K562 (cell line): ENCODE data around the gene ABCB10. TPM values are rescaled to one million over a fixed set of nuclear protein-coding genes. Genes with fewer than 3 reads are reported as not detected.

Source experiments
- ATAC-seq: fragments of 200-7000 bp; cut with Tn5 transposase; 3 replicates; pipeline ENCODE4 v1.9.1; 2020; ENCODE audit warnings: moderate library complexity
- BruUV-seq: library from RNA; stranded (reverse); fragments of 400-500 nt; replicated peaks from 2 replicates; lab custom pipeline; 2021; lab: Mats Ljungman, UMichigan
- CTCF ChIA-PET: fragments of 300-600 bp; formaldehyde crosslinking; extraction: SDS; loops from one replicate; lab custom pipeline; 2021; ENCODE audit warnings: low intra/inter-chr PET ratio; lab: Yijun Ruan, JAX
- POLR2A ChIA-PET: fragments of 300-600, 350-650 bp; sonication (Branson Sonifier 250); formaldehyde crosslinking; extraction: SDS; loops from one replicate; lab custom pipeline; 2021; ENCODE audit warnings: antibody characterized with exemption, inconsistent platforms; lab: Yijun Ruan, JAX
- DNase-seq, 4 experiments: peaks; one replicate each; pipeline versions ENCODE4 v3.0.0 to v3.0.0-alpha.2; 2011 to 2018; ENCODE audit warnings: low spot score in 3 of 4, mixed read lengths in 3 of 4; ENCODE audit errors: extremely low read depth in 1 of 4
- FAIRE-seq: peaks from 2 replicates; lab custom pipeline; 2011; peaks lifted over from hg19 to GRCh38; lab: Jason Lieb, UNC
- H2AFZ ChIP-seq: 2 replicates; pipeline ENCODE4 v1.6.0; 2011; ENCODE audit warnings: low read depth, low read length, control low read depth, inconsistent platforms
- H3K27ac ChIP-seq: fragments of 200-600 bp; 3 replicates; pipeline ENCODE4 v1.8.0; 2011; ENCODE audit warnings: low read depth, mild to moderate bottlenecking, control low read depth, inconsistent platforms, low read length, moderate library complexity, mixed read lengths; ENCODE audit errors: extremely low read depth
- H3K27me3 ChIP-seq, 2 experiments: fragments of 300-600 bp in 1 of 2; 2 replicates in 1 of 2; 3 replicates in 1 of 2; pipeline versions ENCODE4 v1.6.0 to v1.8.0; 2011; ENCODE audit warnings: inconsistent platforms in 2 of 2, low read length in 2 of 2, mild to moderate bottlenecking in 1 of 2, mixed read lengths in 1 of 2, moderate library complexity in 1 of 2; ENCODE audit not compliant: control insufficient read depth in 2 of 2, insufficient read depth in 2 of 2
- H3K36me3 ChIP-seq: fragments of 300-600 bp; 3 replicates; pipeline ENCODE4 v1.8.0; 2011; ENCODE audit warnings: mild to moderate bottlenecking, low read length, inconsistent platforms; ENCODE audit not compliant: control insufficient read depth, insufficient read depth
- H3K4me1 ChIP-seq, 2 experiments: fragments of 200-600 bp in 1 of 2; replicated peaks in 1 of 2; 2 replicates in 1 of 2; 3 replicates in 1 of 2; pipeline versions ENCODE4 v1.5.1 to v1.8.0; 2011; ENCODE audit warnings: inconsistent platforms in 2 of 2, low read length in 2 of 2, mild to moderate bottlenecking in 1 of 2, mixed read lengths in 1 of 2, moderate library complexity in 1 of 2; ENCODE audit not compliant: control insufficient read depth in 2 of 2, insufficient read depth in 2 of 2
- H3K4me2 ChIP-seq: 2 replicates; pipeline ENCODE4 v1.6.1; 2011; ENCODE audit warnings: low read length, control low read depth, inconsistent platforms, mixed read lengths; ENCODE audit not compliant: insufficient read depth
- H3K4me3 ChIP-seq: fragments of 200-600 bp; sonication (generic), shearing (Covaris generic); 2 replicates; pipeline ENCODE4 v1.5.1; 2016; ENCODE audit warnings: control low read depth, inconsistent platforms
- H3K79me2 ChIP-seq: fragments of 200-600 bp; 3 replicates; pipeline ENCODE4 v1.8.0; 2011; ENCODE audit warnings: low read length, inconsistent platforms; ENCODE audit not compliant: control insufficient read depth, insufficient read depth
- H3K9ac ChIP-seq, 2 experiments: 2 replicates each; pipeline versions ENCODE4 v1.6.0 to v1.6.1; 2011; ENCODE audit warnings: low read depth in 2 of 2, low read length in 2 of 2, control low read depth in 1 of 2, inconsistent platforms in 1 of 2, mild to moderate bottlenecking in 1 of 2, mixed read lengths in 1 of 2; ENCODE audit not compliant: insufficient read depth in 1 of 2
- H3K9me1 ChIP-seq: one replicate; pipeline ENCODE4 v1.6.0; 2011; ENCODE audit warnings: inconsistent platforms, mild to moderate bottlenecking, low read length, moderate library complexity; ENCODE audit not compliant: control insufficient read depth, insufficient read depth
- H3K9me3 ChIP-seq: replicated peaks from 2 replicates; pipeline ENCODE4 v1.5.1; 2011; ENCODE audit warnings: low read depth, low read length, inconsistent platforms; ENCODE audit not compliant: control insufficient read depth, insufficient read depth
- H4K20me1 ChIP-seq: replicated peaks from 2 replicates; pipeline ENCODE4 v1.6.1; 2011; ENCODE audit warnings: low read length, inconsistent platforms, mixed read lengths; ENCODE audit not compliant: control insufficient read depth, insufficient read depth
- CTCF ChIP-seq, 3 experiments: IDR thresholded peaks in 2 of 3; conservative IDR thresholded peaks in 1 of 3; 2 replicates each; pipeline ENCODE4 v1.5.1; 2011 to 2012; ENCODE audit warnings: low read length in 3 of 3, mild to moderate bottlenecking in 3 of 3, control low read depth in 2 of 3, improper control_type of control experiment in 1 of 3, inconsistent platforms in 1 of 3, low read depth in 1 of 3, mixed read lengths in 1 of 3, moderate library complexity in 1 of 3; ENCODE audit not compliant: insufficient read depth in 2 of 3
- HIVEP1 ChIP-seq: fragments of 250-450 bp; sonication (Bioruptor Pico); IDR thresholded peaks from 2 replicates; pipeline ENCODE4 v1.4.0; 2020; ENCODE audit warnings: mild to moderate bottlenecking
- PATZ1 ChIP-seq: fragments of 250-450 bp; sonication (Bioruptor Pico); IDR thresholded peaks from 2 replicates; pipeline ENCODE4 v1.5.0; 2020; ENCODE audit warnings: mild to moderate bottlenecking, borderline replicate concordance
- POLR2H ChIP-seq: IDR thresholded peaks from 2 replicates; pipeline ENCODE4 v1.6.1; 2016; ENCODE audit warnings: missing genetic modification characterization, low read depth, mild to moderate bottlenecking, control low read depth, missing compliant biosample characterization, moderate library complexity
- POU5F1 ChIP-seq: fragments of 150-350 bp; IDR thresholded peaks from 2 replicates; pipeline ENCODE4 v1.6.1; 2014; ENCODE audit warnings: borderline replicate concordance, low read length, low read depth, mild to moderate bottlenecking; ENCODE audit not compliant: partially characterized antibody
- PPARD ChIP-seq: fragments of 250-450 bp; sonication (Bioruptor Pico); IDR thresholded peaks from 2 replicates; pipeline ENCODE4 v1.8.0; 2022; ENCODE audit warnings: inconsistent platforms, mild to moderate bottlenecking, moderate library complexity
- SAP30 ChIP-seq: fragments of 200-600 bp; sonication (generic); IDR thresholded peaks from 2 replicates; pipeline ENCODE4 v1.6.1; 2012; ENCODE audit warnings: borderline replicate concordance, low read depth, mild to moderate bottlenecking, moderate library complexity, low read length, control low read depth, inconsistent platforms; ENCODE audit not compliant: insufficient read depth, poor library complexity, severe bottlenecking
- ZNF316 ChIP-seq: fragments of 450-650 bp; IDR thresholded peaks from 2 replicates; pipeline ENCODE4 v1.6.1; 2016
- ZNF384 ChIP-seq: IDR thresholded peaks from 2 replicates; pipeline ENCODE4 v1.6.1; 2012; ENCODE audit warnings: low read depth, low read length, improper control_type of control experiment
- ZNF444 ChIP-seq: fragments of 250-450 bp; sonication (Bioruptor Pico); IDR thresholded peaks from 2 replicates; pipeline ENCODE4 v1.4.0; 2020; ENCODE audit warnings: mild to moderate bottlenecking, moderate library complexity
- ZNF512 ChIP-seq: IDR thresholded peaks from 2 replicates; pipeline ENCODE4 v1.6.1; 2016; ENCODE audit warnings: missing genetic modification characterization, missing compliant biosample characterization
- ZNF75A ChIP-seq: fragments of 450-650 bp; formaldehyde crosslinking; IDR thresholded peaks from 2 replicates; pipeline ENCODE4 v1.4.0; 2020; ENCODE audit warnings: mild to moderate bottlenecking
- WGBS: fragments of 100-300 bp; shearing (Covaris generic); methylation state at CpG from one replicate; pipeline ENCODE4 v1.1.6; 2016; ENCODE audit warnings: low coverage, mixed read lengths; ENCODE audit not compliant: insufficient coverage; ENCODE audit errors: missing lambda C conversion rate; 5-methylcytosine and 5-hydroxymethylcytosine counted together
- in situ Hi-C: fragments of 300-500 bp; cut with MboI; formaldehyde crosslinking; loops from 4 replicates; pipeline ENCODE4 v1.15.0; 2018; ENCODE audit warnings: inconsistent platforms, mixed read lengths
- intact Hi-C: fragments of 100-400 bp; cut with micrococcal nuclease; formaldehyde crosslinking; loops from 2 replicates; pipeline ENCODE4 v1.14.2; 2022
- polyA plus RNA-seq, 8 experiments: library from polyadenylated mRNA; depleted of rRNA in 4 of 8; stranded (reverse) in 5 of 8; unstranded in 3 of 8; fragments of >200 nt; fragmentation: Nextera tagmentation in 2 of 8; fragmentation: Illumina TruSeq in 1 of 8; extraction: Ambion mirVana in 2 of 8; extraction: Trizol in 1 of 8; gene quantifications; 2 replicates each; pipeline versions ENCODE4 v1.2.1 to v1.2.3, GENCODE V29; 2011 to 2014; ENCODE audit warnings: inconsistent platforms in 1 of 8, missing spikeins in 1 of 8
- total RNA-seq, 7 experiments: library from RNA; depleted of rRNA in 6 of 7; stranded (reverse); fragments of >200 nt in 6 of 7; fragmentation: Illumina TruSeq in 2 of 7; extraction: Trizol in 2 of 7; gene quantifications; 2 replicates each; pipeline versions ENCODE4 v1.2.1 to v1.2.3, GENCODE V29; 2011 to 2021; ENCODE audit warnings: low replicate concordance in 1 of 7
- TF ChIP-seq, protein P1 (sequence below), 2 experiments: fragments of 450-650 bp; conservative IDR thresholded peaks; 2 replicates each; pipeline ENCODE4 v1.6.1; 2017; ENCODE audit warnings: mild to moderate bottlenecking in 2 of 2, moderate library complexity in 2 of 2

ABCB10 gene
- total and polyA plus RNA-seq, 9 of the 15 experiments (the other 6 are each of a cell fraction or from before 2014, with no cell fraction given), result 12.4 to 54.8 (median 36.4) TPM

DNA sequence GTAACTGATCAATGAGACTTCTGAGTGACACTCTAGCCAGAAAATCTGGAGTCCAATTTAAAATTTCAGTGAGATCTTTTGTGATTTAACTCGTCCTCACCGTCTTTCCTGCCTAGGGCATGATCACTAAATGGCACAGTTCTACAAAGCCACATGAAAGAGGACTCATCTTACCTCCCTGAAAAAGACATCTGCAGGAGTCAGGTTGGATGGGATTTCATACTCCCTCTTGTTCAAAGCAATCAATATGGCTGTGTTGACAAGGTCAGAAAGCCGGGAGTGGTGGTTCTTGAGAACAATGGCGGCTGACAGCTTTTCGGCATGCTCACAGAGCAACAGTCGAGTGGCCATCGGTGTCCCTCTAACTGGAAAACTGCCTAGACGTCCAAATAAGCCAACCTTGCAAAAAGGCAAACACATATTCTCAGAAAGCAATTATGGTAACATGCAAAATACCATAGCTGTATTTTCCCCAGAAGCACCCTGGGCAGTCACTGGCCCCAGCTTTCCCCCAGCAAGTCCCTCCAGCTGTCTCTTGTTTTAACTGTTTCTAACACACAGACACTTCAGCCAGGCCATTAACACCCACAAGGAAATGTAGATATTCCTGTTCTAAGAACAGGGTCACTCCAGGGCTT lies 88.0 kb downstream of the ABCB10 start:
- no peaks in the 10 kb centered on the region for H3K27me3 ChIP-seq
- intact Hi-C loops, result no loop called here
- no peaks in the 10 kb centered on the region for H4K20me1 ChIP-seq
- ATAC-seq (no peak), DNase-seq (no peak), FAIRE-seq (no peak)
- no peak overlapping the region for H3K4me3 ChIP-seq
- H3K27ac ChIP-seq, result no peak overlapping the region
- 73% methylated on average over 8 of the region's 8 CpGs for WGBS
- BruUV-seq, result no TSS peak
- no peak overlapping the region for H3K4me2 ChIP-seq
- in situ Hi-C loops, result loop anchor here (10.0 kb wide), 1 partner anchor 786 kb away; no protein-coding TSS in a partner anchor
- H2AFZ ChIP-seq, result no peak overlapping the region
- H3K79me2 ChIP-seq, result no peaks in the 10 kb centered on the region
- POLR2A ChIA-PET, result interaction anchor here (0.6 kb wide), 1 partner anchor 968 kb away, joined by 3 read pairs; no protein-coding TSS in a partner anchor
- no peaks in the 10 kb centered on the region for H3K4me1 ChIP-seq
- CTCF ChIA-PET, result no interaction called here
- peaks cover 90% of the 10 kb centered on the region for H3K36me3 ChIP-seq
- no peaks in the 10 kb centered on the region for H3K9me3 ChIP-seq
- H3K9ac ChIP-seq, result no peak overlapping the region
- no peaks in the 10 kb centered on the region for H3K9me1 ChIP-seq
- TF ChIP-seq POU5F1 (no peak), SAP30 (no peak), HIVEP1 (CRISPR knock-in tag) (no peak), PPARD (CRISPR knock-in tag) (no peak), CTCF (IDR thresholded peaks at IDR 0.05 in 2 of 3, conservative IDR thresholded peaks at IDR 0.05 in 1 of 3; ENCODE audit: insufficient read depth in 2 of 3, low read depth in 1 of 3, low read length in 3 of 3) (no peak), PATZ1 (CRISPR knock-in tag) (no peak), ZNF444 (CRISPR knock-in tag) (no peak), ZNF384 (no peak), ZNF75A (CRISPR knock-in tag) (no peak), POLR2H (tag) (no peak), ZNF316 (no peak), ZNF512 (tag) (no peak)
- TF ChIP-seq, protein P1, sequence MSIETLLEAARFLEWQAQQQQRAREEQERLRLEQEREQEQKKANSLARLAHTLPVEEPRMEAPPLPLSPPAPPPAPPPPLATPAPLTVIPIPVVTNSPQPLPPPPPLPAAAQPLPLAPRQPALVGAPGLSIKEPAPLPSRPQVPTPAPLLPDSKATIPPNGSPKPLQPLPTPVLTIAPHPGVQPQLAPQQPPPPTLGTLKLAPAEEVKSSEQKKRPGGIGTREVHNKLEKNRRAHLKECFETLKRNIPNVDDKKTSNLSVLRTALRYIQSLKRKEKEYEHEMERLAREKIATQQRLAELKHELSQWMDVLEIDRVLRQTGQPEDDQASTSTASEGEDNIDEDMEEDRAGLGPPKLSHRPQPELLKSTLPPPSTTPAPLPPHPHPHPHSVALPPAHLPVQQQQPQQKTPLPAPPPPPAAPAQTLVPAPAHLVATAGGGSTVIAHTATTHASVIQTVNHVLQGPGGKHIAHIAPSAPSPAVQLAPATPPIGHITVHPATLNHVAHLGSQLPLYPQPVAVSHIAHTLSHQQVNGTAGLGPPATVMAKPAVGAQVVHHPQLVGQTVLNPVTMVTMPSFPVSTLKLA (conservative IDR thresholded peaks at IDR 0.05), result no peak
